Activated naive CD4-positive, alpha-beta T cell treated with anti-CD3 and anti-CD28 coated beads for 36 hours (primary cell): Measurements from ENCODE around the gene LHFPL3. TPM values are rescaled to one million over a fixed set of nuclear protein-coding genes. Genes with fewer than 3 reads are reported as not detected.

ENCODE experiments used
- CTCF ChIA-PET: fragments of 350-600 bp; sonication (Branson Sonifier 250); formaldehyde crosslinking; loops from one replicate; lab custom pipeline; 2021; ENCODE audit warnings: antibody characterized with exemption; lab: Charles Lee
- DNase-seq: peaks from one replicate; pipeline ENCODE4 v3.0.0-alpha.2; 2020
- H3K27ac Mint-ChIP-seq: one replicate; pipeline ENCODE4 v1.8.0; 2021; ENCODE audit warnings: mild to moderate bottlenecking, mixed read lengths
- H3K27me3 Mint-ChIP-seq: one replicate; pipeline ENCODE4 v1.8.0; 2021; ENCODE audit warnings: low read depth, mixed read lengths
- H3K36me3 Mint-ChIP-seq: one replicate; pipeline ENCODE4 v1.8.0; 2021; ENCODE audit warnings: low read depth, mixed read lengths
- H3K4me1 Mint-ChIP-seq: one replicate; pipeline ENCODE4 v1.8.0; 2021; ENCODE audit warnings: low read depth, mixed read lengths
- H3K4me3 Mint-ChIP-seq: one replicate; pipeline ENCODE4 v1.8.0; 2021; ENCODE audit warnings: mild to moderate bottlenecking, moderate library complexity, mixed read lengths
- H3K9me3 Mint-ChIP-seq: one replicate; pipeline ENCODE4 v1.8.0; 2021; ENCODE audit warnings: mixed read lengths
- intact Hi-C: fragments of 100-400 bp; cut with micrococcal nuclease; formaldehyde crosslinking; loops from one replicate; pipeline ENCODE4 v1.15.1; 2023
- total RNA-seq, 2 experiments: library from RNA; stranded (reverse); gene quantifications; one replicate each; pipeline ENCODE4 v1.2.3, GENCODE V29; 2021

LHFPL3 gene
- total RNA-seq, 2 experiments from 2014 or later: not detected

DNA sequence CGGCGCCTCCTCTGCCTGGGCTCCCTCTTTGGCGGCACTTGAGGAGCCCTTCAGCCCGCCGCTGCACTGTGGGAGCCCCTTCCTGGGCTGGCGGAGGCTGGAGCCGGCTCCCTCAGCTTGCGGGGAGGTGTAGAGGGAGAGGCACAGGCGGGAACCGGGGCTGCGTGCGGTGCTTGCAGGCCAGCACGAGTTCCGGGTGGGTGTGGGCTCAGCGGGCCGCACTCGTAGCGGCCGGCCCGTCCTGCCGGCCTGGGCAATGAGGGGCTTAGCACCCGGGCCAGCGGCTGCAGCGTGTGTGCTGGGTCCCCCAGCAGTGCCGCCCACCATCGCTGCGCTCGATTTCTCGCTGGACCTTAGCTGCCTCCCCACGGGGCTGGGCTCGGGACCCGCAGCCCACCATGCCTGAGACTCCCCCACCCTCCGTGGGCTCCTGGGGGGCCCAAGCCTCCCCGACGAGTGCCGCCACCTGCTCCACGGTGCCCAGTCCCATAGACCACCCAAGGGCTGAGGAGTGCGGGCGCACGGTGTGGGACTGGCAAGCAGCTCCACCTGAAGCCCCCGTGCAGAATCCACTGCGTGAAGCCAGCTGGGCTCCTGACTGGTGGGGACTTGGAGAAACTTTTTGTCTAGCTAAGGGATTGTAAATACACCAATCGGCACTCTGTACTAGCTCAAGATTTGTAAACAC, 611.8 kb downstream of the LHFPL3 start:
- Mint-ChIP-seq H3K27me3 (no peaks in the 10 kb centered on the region), H3K27ac (peak overlapping the region; percentile 100), H3K9me3 (no peaks in the 10 kb centered on the region), H3K4me1 (peaks cover 35% of the 10 kb centered on the region), H3K36me3 (peaks cover 21% of the 10 kb centered on the region), H3K4me3 (peak overlapping the region; percentile 97)
- intact Hi-C loops: loop anchor here (5.0 to 10.0 kb wide), 7 partner anchors 737 to 1925 kb away; partner anchors contain the start of genes NAMPT and PIK3CG
- CTCF ChIA-PET: interaction anchor here (0.7 to 2.7 kb wide), 6 partner anchors 18 to 70 kb away, joined by 3 to 11 read pairs (median 5); no protein-coding TSS in a partner anchor
- DNase-seq: no peak

GRCh38 chr7:104943502-104944343, 615.3 kb downstream of the LHFPL3 start:
- intact Hi-C loops: loop anchor here (2.0 to 10.0 kb wide), 15 partner anchors 325 to 1921 kb away; partner anchors contain the start of genes ATXN7L1, NAMPT, PIK3CG and PSMC2
- Mint-ChIP-seq H3K4me3 (peak overlapping the region; percentile 97), H3K9me3 (no peaks in the 10 kb centered on the region), H3K4me1 (peaks cover 59% of the 10 kb centered on the region), H3K27ac (peak overlapping the region; percentile 100), H3K27me3 (no peaks in the 10 kb centered on the region), H3K36me3 (peaks cover 21% of the 10 kb centered on the region)
- peak; percentile 82 for DNase-seq
- CTCF ChIA-PET: interaction anchor here (0.6 to 0.9 kb wide), 2 partner anchors 37 to 136 kb away, joined by 5 to 7 read pairs; no protein-coding TSS in a partner anchor

DNA sequence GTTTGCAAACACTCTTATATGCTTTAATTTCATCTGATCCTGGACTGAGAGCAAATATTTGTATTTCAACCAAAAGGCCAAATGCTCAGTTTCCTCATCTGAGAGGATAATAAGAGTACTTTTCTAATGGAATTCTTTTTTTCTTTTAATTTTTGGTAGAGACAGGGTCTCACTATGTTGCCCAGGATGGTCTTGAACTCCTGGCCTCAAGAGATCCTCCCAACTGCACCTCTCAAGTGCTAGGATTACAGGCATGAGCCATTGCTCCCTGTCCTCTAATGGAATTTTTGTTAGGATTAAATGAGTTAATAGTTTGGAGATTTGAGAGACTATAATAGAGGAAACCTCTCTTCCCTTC, 617.2 kb downstream of the LHFPL3 start:
- H3K4me3 Mint-ChIP-seq: peak overlapping the region; percentile 97
- DNase-seq: no peak
- peaks cover 21% of the 10 kb centered on the region for H3K36me3 Mint-ChIP-seq
- intact Hi-C loops: loop anchor here (1.0 to 10.0 kb wide), 20 partner anchors 12 to 1919 kb away; partner anchors contain the start of genes ATXN7L1, NAMPT, PIK3CG and PUS7
- H3K27me3 Mint-ChIP-seq: no peaks in the 10 kb centered on the region
- H3K4me1 Mint-ChIP-seq: peaks cover 54% of the 10 kb centered on the region
- H3K27ac Mint-ChIP-seq: peak overlapping the region; percentile 100
- CTCF ChIA-PET: interaction anchor here (1.7 to 2.1 kb wide), 2 partner anchors 10 to 37 kb away, joined by 4 to 8 read pairs; no protein-coding TSS in a partner anchor
- H3K9me3 Mint-ChIP-seq: no peaks in the 10 kb centered on the region

DNA sequence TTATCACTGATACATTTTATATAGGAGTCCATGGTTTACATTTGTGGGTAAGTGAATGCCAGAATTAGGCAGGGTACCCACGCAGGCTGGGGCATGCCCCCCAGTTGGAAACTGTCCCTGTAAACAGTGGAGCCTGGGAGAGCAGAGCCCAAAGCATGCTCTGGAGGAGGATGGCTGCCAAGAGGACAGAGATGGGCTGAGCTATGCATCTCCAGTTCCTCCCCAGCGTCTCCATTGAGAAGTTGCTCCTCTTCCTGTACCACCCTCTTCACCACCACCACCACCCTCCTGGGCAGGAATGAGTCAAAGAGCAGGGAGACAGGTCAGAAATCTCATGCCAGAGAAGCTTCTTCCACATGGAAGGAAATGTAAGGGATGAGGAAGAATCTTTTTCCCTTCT, 617.9 kb downstream of the LHFPL3 start:
- CTCF ChIA-PET: interaction anchor here (1.7 to 2.1 kb wide), 2 partner anchors 10 to 36 kb away, joined by 4 to 8 read pairs; no protein-coding TSS in a partner anchor
- Mint-ChIP-seq H3K4me3 (no peak overlapping the region), H3K27ac (peak overlapping the region; percentile 100), H3K9me3 (no peaks in the 10 kb centered on the region), H3K36me3 (peaks cover 15% of the 10 kb centered on the region), H3K4me1 (peaks cover 49% of the 10 kb centered on the region), H3K27me3 (no peaks in the 10 kb centered on the region)
- intact Hi-C loops: loop anchor here (10.0 kb wide), 3 partner anchors 1338 to 1918 kb away; partner anchors contain the start of genes NAMPT and PIK3CG
- no peak for DNase-seq

DNA sequence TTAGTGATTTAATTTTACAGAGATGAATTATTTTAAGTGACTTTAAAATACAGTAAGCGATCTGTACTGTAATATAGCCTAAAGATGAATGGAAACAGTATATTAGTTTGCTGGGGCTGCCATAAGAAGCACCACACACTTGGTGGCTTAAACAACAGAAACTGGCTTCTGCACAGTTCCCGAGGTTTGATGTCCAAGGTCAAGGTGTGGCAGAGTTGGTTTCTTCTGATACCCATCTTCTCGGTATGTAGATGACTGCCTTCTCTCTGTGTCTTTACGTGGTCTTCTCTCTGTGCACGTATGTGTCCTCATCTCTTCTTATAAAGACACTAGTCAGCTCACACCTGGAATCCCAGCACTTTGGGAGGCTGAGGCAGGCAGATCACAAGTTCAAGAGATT, 621.6 kb downstream of the LHFPL3 start:
- H3K4me3 Mint-ChIP-seq: no peak overlapping the region
- H3K4me1 Mint-ChIP-seq: peaks cover 31% of the 10 kb centered on the region
- CTCF ChIA-PET: interaction anchor here (0.9 to 1.5 kb wide), 2 partner anchors 31 to 588 kb away, joined by 4 to 5 read pairs; no protein-coding TSS in a partner anchor
- H3K27ac Mint-ChIP-seq: no peak overlapping the region
- no peak for DNase-seq
- intact Hi-C loops: no loop called here
- no peaks in the 10 kb centered on the region for H3K27me3 Mint-ChIP-seq
- H3K9me3 Mint-ChIP-seq: no peaks in the 10 kb centered on the region
- peaks cover 3% of the 10 kb centered on the region for H3K36me3 Mint-ChIP-seq

GRCh38 chr7:104950754-104951153, 622.4 kb downstream of the LHFPL3 start:
- CTCF ChIA-PET: interaction anchor here (0.6 to 1.5 kb wide), 3 partner anchors 30 to 587 kb away, joined by 4 to 5 read pairs (median 4); no protein-coding TSS in a partner anchor
- peaks cover 29% of the 10 kb centered on the region for H3K4me1 Mint-ChIP-seq
- H3K36me3 Mint-ChIP-seq: peaks cover 3% of the 10 kb centered on the region

GRCh38 chr7:104951546-104951945, 623.1 kb downstream of the LHFPL3 start:
- H3K4me3 Mint-ChIP-seq: no peak overlapping the region
- CTCF ChIA-PET: interaction anchor here (0.6 kb wide), 1 partner anchor 25 kb away, joined by 3 read pairs; no protein-coding TSS in a partner anchor

More at GRCh38 chr7:104950754-104951153, 622.4 kb downstream of the LHFPL3 start:
- H3K9me3 Mint-ChIP-seq: no peaks in the 10 kb centered on the region
- H3K27ac Mint-ChIP-seq: no peak overlapping the region
- intact Hi-C loops: no loop called here
- no peaks in the 10 kb centered on the region for H3K27me3 Mint-ChIP-seq
- no peak overlapping the region for H3K4me3 Mint-ChIP-seq
- DNase-seq: no peak

GRCh38 chr7:104955276-104955675, 626.9 kb downstream of the LHFPL3 start:
- H3K36me3 Mint-ChIP-seq: peaks cover 4% of the 10 kb centered on the region
- H3K4me1 Mint-ChIP-seq: peaks cover 24% of the 10 kb centered on the region
- H3K4me3 Mint-ChIP-seq: no peak overlapping the region
- intact Hi-C loops: no loop called here
- H3K27ac Mint-ChIP-seq: no peak overlapping the region
- H3K27me3 Mint-ChIP-seq: no peaks in the 10 kb centered on the region
- H3K9me3 Mint-ChIP-seq: no peaks in the 10 kb centered on the region
- no peak for DNase-seq
- CTCF ChIA-PET: interaction anchor here (1.0 to 1.5 kb wide), 3 partner anchors 9 to 26 kb away, joined by 3 to 4 read pairs (median 3); no protein-coding TSS in a partner anchor

More at GRCh38 chr7:104951546-104951945, 623.1 kb downstream of the LHFPL3 start:
- intact Hi-C loops: no loop called here
- Mint-ChIP-seq H3K27me3 (no peaks in the 10 kb centered on the region), H3K36me3 (peaks cover 3% of the 10 kb centered on the region), H3K9me3 (no peaks in the 10 kb centered on the region), H3K4me1 (peaks cover 26% of the 10 kb centered on the region), H3K27ac (no peak overlapping the region)
- DNase-seq: no peak

Other genes with a start within 250 kb of the LHFPL3 start
- gene ORC5, start 120.6 kb upstream of the LHFPL3 start, total RNA-seq: 10 to 100 TPM; 19.9 to 21.2 TPM